A172 (cell line): Measurements from ENCODE around the gene CANX. TPM values are rescaled to one million over a fixed set of nuclear protein-coding genes. Genes with fewer than 3 reads are reported as not detected.
A peak's percentile ranks its signal among the peaks of the same experiment; 100 is the strongest.

Experiments
- DNase-seq: peaks from one replicate; pipeline ENCODE4 v3.0.0-alpha.2; 2015; ENCODE audit warnings: low spot score
- total RNA-seq: library from RNA; depleted of rRNA; stranded (reverse); fragments of >200 nt; shearing (Covaris generic); gene quantifications from 2 replicates; pipeline ENCODE4 v1.2.3, GENCODE V29; 2014

Gene CANX
- total RNA-seq, 1 experiment from 2014 or later = 1,359 TPM

DNA sequence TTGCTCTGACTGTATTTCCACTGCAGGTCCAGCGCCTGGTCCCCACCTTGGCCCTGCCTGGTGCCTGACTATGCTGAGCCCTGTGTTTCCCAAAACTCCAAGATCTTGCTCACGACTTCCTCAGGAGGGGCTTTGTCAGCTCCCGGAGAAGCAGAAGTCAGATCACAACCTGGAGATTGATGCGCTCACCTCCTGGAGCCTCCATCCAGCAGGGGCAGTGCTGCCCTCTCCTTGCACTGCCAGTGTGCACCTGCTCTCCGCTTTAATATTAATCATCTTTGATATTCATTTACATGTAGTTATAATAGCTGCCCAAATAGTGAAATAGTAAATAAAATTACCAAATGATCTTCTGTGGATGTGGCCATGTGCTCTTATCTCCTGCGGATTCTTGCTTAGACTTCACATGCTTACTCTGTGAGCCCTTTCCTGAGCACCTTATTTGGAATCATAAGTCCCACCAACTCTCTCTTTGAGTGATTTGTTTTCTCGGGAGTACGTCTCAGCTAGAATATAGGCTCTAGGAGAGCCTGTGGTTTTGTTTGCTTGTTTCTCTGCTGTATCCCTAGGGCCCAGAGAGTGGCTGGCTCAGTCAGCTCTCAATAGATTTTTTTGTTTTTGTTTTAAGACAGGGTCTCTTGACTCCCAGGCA is 51.2 kb downstream of the CANX start:
- DNase-seq = no peak

DNA sequence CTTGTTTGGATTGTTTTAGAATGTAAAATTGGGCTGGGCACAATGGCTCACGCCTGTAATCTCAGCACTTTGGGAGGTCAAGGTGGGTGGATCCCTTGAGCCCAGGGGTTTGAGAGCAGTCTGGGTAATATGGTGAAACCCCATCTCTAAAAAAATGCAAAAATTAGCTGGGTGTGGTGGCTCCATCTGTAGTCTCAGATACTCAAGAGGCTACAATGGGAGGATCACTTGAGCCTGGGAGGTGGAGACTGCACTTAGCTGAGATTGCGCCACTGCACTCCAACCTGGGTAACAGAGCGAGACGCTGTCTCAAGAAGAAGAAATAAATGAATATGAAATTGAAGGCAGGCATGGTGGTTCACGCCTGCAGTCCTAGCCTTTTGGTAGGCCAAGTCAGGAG is 55.2 kb downstream of the CANX start:
- no peak for DNase-seq

DNA sequence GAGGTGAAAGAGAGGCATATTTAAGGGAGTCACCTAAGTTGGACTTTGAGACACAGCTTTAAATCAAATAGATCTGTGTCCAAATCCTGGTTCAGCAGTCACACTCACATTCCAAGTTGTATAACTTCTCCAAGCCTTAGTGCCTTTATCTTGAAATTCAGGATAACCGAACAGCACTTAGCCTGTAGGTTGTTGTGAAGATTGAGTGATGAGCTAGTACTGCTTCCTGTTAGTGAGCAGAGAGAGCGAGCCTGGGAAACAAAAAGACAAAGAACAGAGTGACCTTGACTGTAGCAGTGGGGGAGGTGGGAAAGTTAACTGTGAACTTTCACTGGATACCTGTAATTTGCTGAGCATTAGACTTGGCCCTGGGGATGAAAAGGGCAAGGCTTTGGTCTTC is 56.3 kb downstream of the CANX start:
- DNase-seq = no peak

DNA sequence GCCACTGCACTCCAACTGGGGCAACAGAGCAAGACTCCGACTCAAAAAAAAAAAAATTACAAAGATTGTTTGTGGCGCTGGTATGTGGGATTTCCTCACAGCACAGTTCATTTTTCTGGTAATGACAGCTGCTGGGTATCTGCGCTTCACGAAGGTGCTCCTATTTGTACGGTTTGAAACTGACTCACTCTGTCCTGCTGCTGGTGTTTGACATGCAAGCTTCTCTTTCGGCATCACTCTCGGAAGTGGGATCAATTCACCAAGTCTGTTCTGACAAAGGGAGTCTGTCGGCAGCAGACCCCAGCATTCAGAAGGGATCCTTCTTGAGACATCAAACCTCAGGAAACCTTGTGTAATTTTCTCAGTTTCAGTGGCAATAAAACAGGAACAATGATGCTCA is 60.2 kb downstream of the CANX start:
- no peak for DNase-seq

DNA sequence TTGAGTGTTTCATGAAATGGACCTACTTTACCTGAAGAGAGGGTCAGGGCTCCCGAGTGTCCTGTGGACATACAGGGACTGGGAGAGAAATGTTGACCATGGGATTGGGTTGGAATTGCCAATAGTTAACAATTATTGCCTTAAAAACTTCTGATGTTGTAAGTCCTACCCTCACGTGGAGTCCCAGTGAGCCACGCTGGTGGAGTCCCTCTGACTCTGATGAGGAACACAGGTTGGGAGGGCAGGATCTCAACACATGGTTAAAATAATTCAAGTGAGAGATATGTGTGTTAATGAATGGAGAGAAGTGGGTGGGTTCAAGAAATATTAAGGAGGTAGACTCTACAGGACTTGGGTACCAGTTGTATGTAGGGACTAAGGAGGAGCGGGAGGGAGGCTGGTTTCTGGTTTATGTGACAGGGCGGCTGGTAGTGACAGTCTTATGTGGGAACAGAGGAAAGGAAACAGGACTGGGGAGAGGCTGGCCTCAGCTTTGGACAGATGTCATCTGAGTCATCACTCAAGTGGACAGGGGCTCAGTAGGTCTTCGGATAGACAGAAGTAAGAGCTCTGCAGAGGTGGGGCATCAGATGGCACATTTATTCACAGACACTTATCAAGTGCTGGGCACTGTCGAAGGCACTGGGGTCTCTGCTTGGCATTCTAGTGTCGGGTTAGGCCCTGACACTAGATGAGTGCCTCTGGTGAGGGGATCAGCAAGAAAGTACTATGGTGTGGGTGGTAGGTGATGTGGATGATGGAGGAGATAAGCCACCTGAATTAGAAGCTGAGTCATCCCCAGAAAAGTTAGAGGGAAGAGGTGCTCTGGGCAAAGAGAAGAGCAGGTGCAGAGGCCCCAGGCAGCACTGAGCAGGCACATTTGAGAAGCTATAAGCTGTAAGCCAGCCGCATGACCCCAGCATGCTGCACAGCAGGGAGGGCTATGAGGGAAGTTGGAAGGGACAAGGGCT is 61.1 kb downstream of the CANX start:
- DNase-seq = peak; percentile 59

- peak; percentile 64 for DNase-seq
Measured at GRCh38 chr5:179762079-179762780, 63.5 kb downstream of the CANX start.

DNA sequence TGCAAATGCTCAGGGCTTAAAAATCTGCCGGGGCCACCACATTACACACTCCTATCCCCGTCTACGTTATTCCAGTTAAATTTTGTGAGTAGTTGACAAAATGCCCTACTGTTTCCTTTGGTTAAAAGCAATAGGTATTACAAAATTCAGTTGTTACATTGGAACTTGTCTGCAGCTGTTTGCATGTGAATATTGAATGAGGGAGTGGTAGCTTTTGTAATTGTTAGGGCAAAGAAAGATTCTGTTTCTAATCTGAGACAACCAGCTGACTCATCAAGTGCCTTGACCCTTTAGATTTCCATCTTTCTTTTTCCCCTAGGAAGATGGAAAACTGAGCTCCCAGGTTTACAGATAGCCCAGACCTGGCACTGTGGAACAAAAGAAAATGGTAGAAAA is 64.0 kb downstream of the CANX start:
- peak; percentile 63 for DNase-seq

DNA sequence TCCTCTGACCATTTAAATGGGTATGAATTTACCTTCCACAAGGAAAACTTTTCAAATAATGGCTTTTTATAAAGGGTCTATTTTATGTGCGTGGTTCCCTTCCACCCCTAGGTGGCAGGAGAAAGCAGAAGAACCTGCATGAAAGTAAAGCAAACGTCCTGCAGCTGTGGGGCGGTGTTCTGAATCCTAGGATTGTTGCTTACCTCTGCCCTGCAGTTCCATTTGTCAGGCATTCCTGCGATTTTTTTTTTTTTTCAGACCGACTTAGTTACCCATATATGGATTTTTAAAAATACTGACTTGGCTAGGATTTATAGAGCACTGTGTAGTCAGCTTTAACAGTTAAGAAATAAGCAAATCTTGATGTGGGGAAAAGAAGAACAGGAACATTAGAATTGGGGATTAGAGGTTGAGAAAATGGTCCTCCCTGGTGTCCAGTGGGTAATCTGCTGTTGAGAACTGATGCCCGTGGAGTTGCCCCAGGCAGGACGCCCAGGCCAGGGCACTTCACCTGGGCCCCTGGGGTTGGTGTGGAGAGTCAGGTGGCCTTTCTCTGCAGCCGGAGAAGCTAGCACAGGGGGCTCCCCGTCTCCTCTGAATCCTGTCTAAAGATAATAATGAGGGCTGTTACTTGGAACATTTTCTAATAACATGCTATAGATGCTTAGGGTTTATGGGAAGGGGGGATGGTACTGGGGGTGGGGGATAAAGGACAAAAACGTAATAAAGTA is 64.6 kb downstream of the CANX start:
- DNase-seq = peak; percentile 90

DNA sequence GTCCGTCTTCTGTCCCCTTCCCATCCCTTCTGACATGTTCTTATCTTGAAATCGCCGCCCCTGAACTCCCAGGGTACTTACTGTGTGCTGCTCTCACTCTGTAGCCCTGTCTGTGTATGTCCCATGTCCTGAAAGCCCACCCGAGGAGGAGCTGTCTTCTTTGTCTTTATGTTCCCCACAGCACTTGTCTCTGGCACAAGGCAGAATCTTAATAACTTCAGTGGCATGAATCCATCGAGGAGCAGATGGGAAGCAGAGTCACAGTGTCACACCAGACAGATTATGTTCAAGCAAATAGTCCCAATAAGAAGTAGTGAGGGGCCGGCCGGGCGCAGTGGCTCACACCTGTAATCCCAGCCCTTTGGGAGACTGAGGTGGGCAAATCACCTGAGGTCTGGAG is 65.3 kb downstream of the CANX start:
- DNase-seq = no peak

DNA sequence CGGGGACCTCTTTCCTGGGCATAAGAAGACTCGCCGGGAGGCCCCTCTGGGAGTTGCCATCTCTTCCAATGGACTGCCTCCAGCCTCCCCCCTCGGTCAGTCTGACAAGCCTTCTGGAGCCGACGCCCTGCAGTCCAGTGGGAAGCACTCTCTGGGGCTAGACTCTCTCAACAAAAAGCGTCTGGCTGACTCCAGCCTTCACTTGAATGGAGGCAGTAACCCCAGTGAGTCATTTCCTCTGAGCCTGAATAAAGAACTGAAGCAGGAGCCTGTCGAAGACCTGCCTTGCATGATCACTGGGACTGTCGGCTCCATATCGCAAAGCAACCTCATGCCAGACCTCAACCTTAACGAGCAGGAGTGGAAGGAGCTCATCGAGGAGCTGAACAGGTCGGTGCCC is 66.6 kb downstream of the CANX start:
- peak; percentile 97 for DNase-seq

- peak; percentile 70 for DNase-seq
Measured at GRCh38 chr5:179766021-179766725, 67.4 kb downstream of the CANX start.

GRCh38 chr5:179766726-179767455 is 68.1 kb downstream of the CANX start:
- no peak for DNase-seq

- no peak for DNase-seq
Measured at GRCh38 chr5:179767496-179768100, 68.8 kb downstream of the CANX start.

DNA sequence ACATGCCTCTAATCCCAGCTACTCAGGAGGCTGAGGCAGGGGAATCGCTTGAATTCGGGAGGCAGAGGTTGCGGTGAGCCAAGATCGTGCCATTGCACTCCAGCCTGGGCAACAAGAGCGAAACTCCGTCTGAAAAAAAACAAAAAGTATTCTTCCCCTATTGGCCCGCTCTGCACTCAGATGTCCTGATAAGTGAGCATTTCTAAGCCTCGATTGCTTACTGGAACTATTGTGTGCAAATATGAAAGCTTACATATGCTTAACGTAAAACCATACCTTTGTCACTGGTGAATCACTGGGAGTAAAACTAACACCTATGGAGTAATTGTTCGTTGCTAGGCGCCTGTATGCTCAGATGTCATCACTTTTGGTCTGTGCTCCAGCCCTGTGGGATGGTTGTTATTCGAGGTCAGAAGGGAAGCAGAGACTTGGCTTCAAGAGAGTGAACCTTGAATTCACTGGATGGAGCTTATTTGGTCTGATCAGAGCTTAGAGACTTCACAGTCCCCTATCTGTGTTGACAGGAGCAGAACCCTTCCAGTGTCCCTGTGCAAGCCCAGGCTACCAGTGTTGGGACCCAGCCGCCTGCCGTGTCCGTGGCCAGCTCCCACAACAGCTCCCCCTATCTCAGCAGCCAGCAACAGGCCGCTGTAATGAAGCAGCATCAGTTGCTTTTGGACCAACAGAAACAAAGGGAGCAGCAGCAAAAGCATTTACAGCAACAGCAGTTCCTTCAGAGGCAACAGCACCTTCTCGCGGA is 69.7 kb downstream of the CANX start:
- no peak for DNase-seq

- DNase-seq = no peak
Measured at GRCh38 chr5:179769271-179769670, 70.5 kb downstream of the CANX start.

DNA sequence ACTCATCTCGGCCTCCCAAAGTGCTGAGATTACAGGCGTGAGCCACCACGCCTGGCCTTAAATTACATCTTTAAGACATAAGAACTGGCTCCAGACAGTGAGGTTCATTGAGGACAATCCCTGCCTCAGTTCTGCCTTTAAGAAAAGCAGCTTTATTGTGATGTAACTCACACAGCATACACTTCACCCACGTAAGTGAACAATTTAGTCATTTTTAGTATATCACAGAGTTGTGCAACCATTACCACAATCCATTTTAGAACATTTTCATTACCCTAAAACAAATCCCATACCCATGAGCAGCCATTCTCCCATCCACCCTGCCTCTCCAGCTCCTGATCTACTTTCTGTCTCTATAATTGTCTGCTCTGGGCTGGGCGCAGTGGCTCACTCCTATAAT is 71.0 kb downstream of the CANX start:
- DNase-seq = no peak

GRCh38 chr5:179771311-179771895 is 72.6 kb downstream of the CANX start:
- no peak for DNase-seq

DNA sequence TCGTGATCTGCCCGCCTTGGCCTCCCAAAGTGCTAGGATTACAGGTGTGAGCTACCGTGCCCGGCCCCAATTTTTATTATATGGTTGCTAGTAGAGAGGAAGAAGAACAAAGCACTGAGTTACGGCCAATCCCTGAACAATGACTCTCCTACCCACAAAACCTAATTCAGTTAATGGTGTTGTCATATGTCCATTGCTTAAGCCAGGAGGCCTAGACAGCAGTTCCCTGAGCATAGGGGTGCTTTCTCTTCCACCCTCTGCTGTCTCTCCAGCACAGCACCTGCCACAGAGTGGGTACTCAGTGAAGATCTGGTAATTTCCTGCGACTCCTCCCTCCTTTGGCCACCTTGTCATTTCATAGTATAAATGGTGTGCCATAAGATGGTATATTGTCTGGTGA is 73.6 kb downstream of the CANX start:
- no peak for DNase-seq

GRCh38 chr5:179773686-179774040 is 74.9 kb downstream of the CANX start:
- DNase-seq = no peak
